Stimulated activated CD4-positive, alpha-beta T cell treated with anti-CD3 and anti-CD28 coated beads, Interleukin-12 subunit alpha, Interleukin-12 subunit beta, amount 100 ng/mL, for 24 hours (primary cell): ENCODE data around the gene CLOCK.

Experiments
- DNase-seq, 2 experiments: peaks; one replicate each; pipeline ENCODE4 v3.0.0-alpha.2; 2020; ENCODE audit warnings: low read depth in 2 of 2

The CLOCK gene

GRCh38 chr4:55380576-55380975, 166.1 kb downstream of the CLOCK start:
- no peak for DNase-seq

- DNase-seq, result no peak
These were observed 167.9 kb downstream of the CLOCK start for GRCh38 chr4:55378617-55379467.
